ENCODE results near the gene ARID3A.

- TF ChIP-seq POLR2AphosphoS5 (IDR thresholded peaks at IDR 0.05; ENCODE audit: low read depth) (no peak), CTCF (IDR thresholded peaks at IDR 0.05; ENCODE audit: insufficient read depth, low read length) (no peak), SPI1 (IDR thresholded peaks at IDR 0.05; ENCODE audit: borderline replicate concordance, low read depth) (no peak), GABPA (IDR thresholded peaks at IDR 0.05; ENCODE audit: low read depth) (no peak)
- TF ChIP-seq, protein P1, sequence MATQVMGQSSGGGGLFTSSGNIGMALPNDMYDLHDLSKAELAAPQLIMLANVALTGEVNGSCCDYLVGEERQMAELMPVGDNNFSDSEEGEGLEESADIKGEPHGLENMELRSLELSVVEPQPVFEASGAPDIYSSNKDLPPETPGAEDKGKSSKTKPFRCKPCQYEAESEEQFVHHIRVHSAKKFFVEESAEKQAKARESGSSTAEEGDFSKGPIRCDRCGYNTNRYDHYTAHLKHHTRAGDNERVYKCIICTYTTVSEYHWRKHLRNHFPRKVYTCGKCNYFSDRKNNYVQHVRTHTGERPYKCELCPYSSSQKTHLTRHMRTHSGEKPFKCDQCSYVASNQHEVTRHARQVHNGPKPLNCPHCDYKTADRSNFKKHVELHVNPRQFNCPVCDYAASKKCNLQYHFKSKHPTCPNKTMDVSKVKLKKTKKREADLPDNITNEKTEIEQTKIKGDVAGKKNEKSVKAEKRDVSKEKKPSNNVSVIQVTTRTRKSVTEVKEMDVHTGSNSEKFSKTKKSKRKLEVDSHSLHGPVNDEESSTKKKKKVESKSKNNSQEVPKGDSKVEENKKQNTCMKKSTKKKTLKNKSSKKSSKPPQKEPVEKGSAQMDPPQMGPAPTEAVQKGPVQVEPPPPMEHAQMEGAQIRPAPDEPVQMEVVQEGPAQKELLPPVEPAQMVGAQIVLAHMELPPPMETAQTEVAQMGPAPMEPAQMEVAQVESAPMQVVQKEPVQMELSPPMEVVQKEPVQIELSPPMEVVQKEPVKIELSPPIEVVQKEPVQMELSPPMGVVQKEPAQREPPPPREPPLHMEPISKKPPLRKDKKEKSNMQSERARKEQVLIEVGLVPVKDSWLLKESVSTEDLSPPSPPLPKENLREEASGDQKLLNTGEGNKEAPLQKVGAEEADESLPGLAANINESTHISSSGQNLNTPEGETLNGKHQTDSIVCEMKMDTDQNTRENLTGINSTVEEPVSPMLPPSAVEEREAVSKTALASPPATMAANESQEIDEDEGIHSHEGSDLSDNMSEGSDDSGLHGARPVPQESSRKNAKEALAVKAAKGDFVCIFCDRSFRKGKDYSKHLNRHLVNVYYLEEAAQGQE (IDR thresholded peaks at IDR 0.05; ENCODE audit: insufficient replicate concordance, low read depth), result no peak
Measured at GRCh38 chr19:962683-963400, 37.0 kb downstream of the ARID3A start.

Data from HL-60 (cell line).